ENCODE measurements around the gene PRR20D.
"Not testable (repeated sequence)": the region's sequence is repeated elsewhere in the genome, so short reads cannot be mapped to it uniquely, and the experiment has no call there.

The PRR20D gene

GRCh38 chr13:57160332-57160731 lies at the start of gene PRR20D:
PRR20D (plus strand) TSS chr13:57160632; CDS start chr13:57161019, 387 bp downstream.
- not testable (repeated sequence) for H3K4me3 ChIP-seq (ENCODE audit: low read depth, low read length)

GRCh38 chr13:57114945-57115344 lies 45.5 kb upstream of the PRR20D start:
- TF ChIP-seq CTCF (IDR thresholded peaks at IDR 0.05; ENCODE audit: borderline replicate concordance, insufficient read depth, low read depth, low read length) = no peak
- no peak overlapping the region for H3K4me3 ChIP-seq (ENCODE audit: low read depth, low read length)

- H3K4me3 ChIP-seq (ENCODE audit: low read depth, low read length) = no peak overlapping the region
- TF ChIP-seq CTCF (IDR thresholded peaks at IDR 0.05; ENCODE audit: borderline replicate concordance, insufficient read depth, low read depth, low read length) = no peak
These were observed 36.8 kb upstream of the PRR20D start for GRCh38 chr13:57123681-57124080.

- no peak overlapping the region for H3K4me3 ChIP-seq (ENCODE audit: low read depth, low read length)
- no peak for TF ChIP-seq CTCF (IDR thresholded peaks at IDR 0.05; ENCODE audit: borderline replicate concordance, insufficient read depth, low read depth, low read length)
These were observed 31.5 kb upstream of the PRR20D start for GRCh38 chr13:57128909-57129308.

GRCh38 chr13:57136093-57136492 lies 24.3 kb upstream of the PRR20D start:
- no peak for TF ChIP-seq CTCF (IDR thresholded peaks at IDR 0.05; ENCODE audit: borderline replicate concordance, insufficient read depth, low read depth, low read length)
- H3K4me3 ChIP-seq (ENCODE audit: low read depth, low read length) = no peak overlapping the region

- TF ChIP-seq CTCF (IDR thresholded peaks at IDR 0.05; ENCODE audit: borderline replicate concordance, insufficient read depth, low read depth, low read length) = no peak
- H3K4me3 ChIP-seq (ENCODE audit: low read depth, low read length) = no peak overlapping the region
These were observed 22.8 kb upstream of the PRR20D start for GRCh38 chr13:57137585-57137984.

- no peak overlapping the region for H3K4me3 ChIP-seq (ENCODE audit: low read depth, low read length)
- no peak for TF ChIP-seq CTCF (IDR thresholded peaks at IDR 0.05; ENCODE audit: borderline replicate concordance, insufficient read depth, low read depth, low read length)
These were observed 21.4 kb upstream of the PRR20D start for GRCh38 chr13:57138988-57139387.

GRCh38 chr13:57139781-57140180 lies 20.7 kb upstream of the PRR20D start:
- H3K4me3 ChIP-seq (ENCODE audit: low read depth, low read length) = not testable (repeated sequence)

GRCh38 chr13:57140235-57140968 lies 20.0 kb upstream of the PRR20D start, which contains the start of gene PRR20A:
PRR20A (plus strand) TSS chr13:57140918; CDS start chr13:57141305, 387 bp downstream.
- H3K4me3 ChIP-seq (ENCODE audit: low read depth, low read length) = not testable (repeated sequence)

- H3K4me3 ChIP-seq (ENCODE audit: low read depth, low read length) = not testable (repeated sequence)
These were observed 13.2 kb upstream of the PRR20D start, which contains the start of gene PRR20B for GRCh38 chr13:57147188-57147587. PRR20B (plus strand) TSS chr13:57147488; CDS start chr13:57147875, 387 bp downstream.

GRCh38 chr13:57148106-57148505 lies 12.3 kb upstream of the PRR20D start:
- not testable (repeated sequence) for H3K4me3 ChIP-seq (ENCODE audit: low read depth, low read length)

GRCh38 chr13:57153761-57154160 lies 6.7 kb upstream of the PRR20D start, which contains the start of gene PRR20C:
PRR20C (plus strand) TSS chr13:57154061; CDS start chr13:57154448, 387 bp downstream.
- not testable (repeated sequence) for H3K4me3 ChIP-seq (ENCODE audit: low read depth, low read length)

Data from GM12875 (cell line).